GM12878 (cell line): ENCODE measurements around the gene DNMT3B. TPM values are rescaled to one million over a fixed set of nuclear protein-coding genes. Genes with fewer than 3 reads are reported as not detected.

Experiments
- ATAC-seq: fragments of 200-7000 bp; cut with Tn5 transposase; 3 replicates; pipeline ENCODE4 v1.9.1; 2020; ENCODE audit warnings: mild to moderate bottlenecking, moderate library complexity
- BruUV-seq: library from RNA; stranded (reverse); fragments of 400-500 nt; replicated peaks from 2 replicates; lab custom pipeline; 2021; lab: Mats Ljungman, UMichigan
- CTCF ChIA-PET: fragments of 300-600 bp; sonication (Branson Sonifier 250); formaldehyde crosslinking; extraction: SDS; loops from one replicate; lab custom pipeline; 2021; ENCODE audit warnings: inconsistent platforms; lab: Yijun Ruan, JAX
- POLR2A ChIA-PET: fragments of 350-600 bp; formaldehyde crosslinking; extraction: SDS; loops from one replicate; lab custom pipeline; 2021; ENCODE audit warnings: inconsistent platforms; lab: Charles Lee
- RAD21 ChIA-PET: fragments of 300-600 bp; sonication (Branson Sonifier 250); formaldehyde crosslinking; loops from one replicate; lab custom pipeline; 2023; ENCODE audit warnings: antibody characterized with exemption; ENCODE audit not compliant: unreplicated experiment; lab: Charles Lee
- SMC1A ChIA-PET: fragments of 300-600 bp; sonication (Branson Sonifier 250); formaldehyde crosslinking; loops from one replicate; lab custom pipeline; 2023; ENCODE audit not compliant: unreplicated experiment, uncharacterized antibody; lab: Charles Lee
- DNase-seq: peaks from one replicate; pipeline ENCODE4 v3.0.0-alpha.2; 2011; ENCODE audit warnings: low read depth, low spot score
- FAIRE-seq: peaks from 3 replicates; lab custom pipeline; 2011; peaks lifted over from hg19 to GRCh38; lab: Jason Lieb, UNC
- H2AFZ ChIP-seq: 2 replicates; pipeline ENCODE4 v1.6.0; 2011; ENCODE audit warnings: low read depth, low read length, control low read depth; ENCODE audit not compliant: control insufficient read depth
- H3K27ac ChIP-seq: 2 replicates; pipeline ENCODE4 v1.5.1; 2011; ENCODE audit warnings: control low read depth; ENCODE audit not compliant: control insufficient read depth, insufficient read depth
- H3K27me3 ChIP-seq, 2 experiments: replicated peaks in 1 of 2; 2 replicates each; pipeline versions ENCODE4 v1.6.0 to v1.6.1; 2011; ENCODE audit warnings: low read length in 1 of 2; ENCODE audit not compliant: control insufficient read depth in 2 of 2, insufficient read depth in 2 of 2
- H3K36me3 ChIP-seq, 2 experiments: 2 replicates each; pipeline ENCODE4 v1.5.1; 2011; ENCODE audit warnings: low read length in 1 of 2; ENCODE audit not compliant: control insufficient read depth in 2 of 2, insufficient read depth in 2 of 2
- H3K4me1 ChIP-seq: 2 replicates; pipeline ENCODE4 v1.6.1; 2011; ENCODE audit warnings: mild to moderate bottlenecking, low read length, moderate library complexity, mixed read lengths; ENCODE audit not compliant: control insufficient read depth, insufficient read depth
- H3K4me2 ChIP-seq: 2 replicates; pipeline ENCODE4 v1.6.0; 2011; ENCODE audit warnings: control low read depth; ENCODE audit not compliant: control insufficient read depth, insufficient read depth
- H3K4me3 ChIP-seq: fragments of 200-600 bp; sonication (generic); 2 replicates; pipeline ENCODE4 v1.5.1; 2016
- H3K79me2 ChIP-seq: 2 replicates; pipeline ENCODE4 v1.6.0; 2011; ENCODE audit warnings: low read length; ENCODE audit not compliant: control insufficient read depth, insufficient read depth
- H3K9ac ChIP-seq: 2 replicates; pipeline ENCODE4 v1.8.0; 2011; ENCODE audit warnings: low read length, control low read depth, mixed read lengths; ENCODE audit not compliant: control insufficient read depth, insufficient read depth
- H3K9me3 ChIP-seq: replicated peaks from 3 replicates; pipeline ENCODE4 v1.5.1; 2011; ENCODE audit warnings: mild to moderate bottlenecking, low read length; ENCODE audit not compliant: control insufficient read depth, insufficient read depth
- H4K20me1 ChIP-seq: 2 replicates; pipeline ENCODE4 v1.6.0; 2011; ENCODE audit not compliant: control insufficient read depth, insufficient read depth
- BACH1 ChIP-seq: fragments of 450-650 bp; IDR thresholded peaks from 2 replicates; pipeline ENCODE4 v1.6.1; 2017; ENCODE audit warnings: mild to moderate bottlenecking, borderline replicate concordance
- BCLAF1 ChIP-seq: fragments of 450-650 bp; IDR thresholded peaks from 2 replicates; pipeline ENCODE4 v1.6.1; 2017; ENCODE audit warnings: antibody characterized with exemption, mild to moderate bottlenecking, moderate library complexity
- CHD2 ChIP-seq: IDR thresholded peaks from 2 replicates; pipeline ENCODE4 v1.6.1; 2011; ENCODE audit warnings: low read depth, low read length, improper control_type of control experiment, borderline replicate concordance
- E4F1 ChIP-seq: fragments of 450-650 bp; IDR thresholded peaks from 2 replicates; pipeline ENCODE4 v1.6.1; 2018; ENCODE audit warnings: borderline replicate concordance, mild to moderate bottlenecking; ENCODE audit not compliant: partially characterized antibody
- GATAD2B ChIP-seq: fragments of 450-650 bp; conservative IDR thresholded peaks from 2 replicates; pipeline ENCODE4 v1.6.1; 2017; ENCODE audit warnings: low read depth, mild to moderate bottlenecking, moderate library complexity
- LARP7 ChIP-seq: fragments of 450-650 bp; IDR thresholded peaks from 2 replicates; pipeline ENCODE4 v1.6.1; 2017; ENCODE audit warnings: mild to moderate bottlenecking
- MTA2 ChIP-seq: fragments of 450-650 bp; IDR thresholded peaks from 2 replicates; pipeline ENCODE4 v1.6.1; 2016; ENCODE audit warnings: low read depth, mild to moderate bottlenecking, moderate library complexity
- NFYA ChIP-seq: IDR thresholded peaks from 2 replicates; pipeline ENCODE4 v1.6.1; 2011; ENCODE audit warnings: low read depth, mild to moderate bottlenecking, low read length, improper control_type of control experiment, borderline replicate concordance
- POLR2AphosphoS5 ChIP-seq: IDR thresholded peaks from 2 replicates; pipeline ENCODE4 v1.6.1; 2011; ENCODE audit warnings: mild to moderate bottlenecking, low read length, inconsistent platforms
- SIX5 ChIP-seq: IDR thresholded peaks from 2 replicates; pipeline ENCODE4 v1.6.1; 2011; ENCODE audit warnings: mild to moderate bottlenecking, low read depth, low read length, moderate library complexity; ENCODE audit not compliant: severe bottlenecking
- STAT1 ChIP-seq: fragments of 450-650 bp; conservative IDR thresholded peaks from 2 replicates; pipeline ENCODE4 v1.6.1; 2014; ENCODE audit warnings: antibody characterized with exemption, mild to moderate bottlenecking
- SUZ12 ChIP-seq: fragments of 200-600 bp; sonication (generic); IDR thresholded peaks from one replicate; pipeline ENCODE4 v1.6.1; 2018; ENCODE audit warnings: antibody characterized with exemption, mild to moderate bottlenecking; ENCODE audit not compliant: unreplicated experiment
- TCF7 ChIP-seq: IDR thresholded peaks from 2 replicates; pipeline ENCODE4 v1.6.1; 2014; ENCODE audit warnings: antibody characterized with exemption, borderline replicate concordance
- ZBED1 ChIP-seq: IDR thresholded peaks from 2 replicates; pipeline ENCODE4 v1.6.1; 2016; ENCODE audit warnings: borderline replicate concordance
- ZNF687 ChIP-seq: fragments of 450-650 bp; IDR thresholded peaks from 2 replicates; pipeline ENCODE4 v1.6.1; 2017; ENCODE audit warnings: mild to moderate bottlenecking, moderate library complexity
- ZZZ3 ChIP-seq: IDR thresholded peaks from 2 replicates; pipeline ENCODE4 v1.6.1; 2011; ENCODE audit warnings: low read depth; ENCODE audit not compliant: control insufficient read depth, insufficient read length
- in situ Hi-C: fragments of 300-500 bp; cut with MboI; formaldehyde crosslinking; loops from 9 replicates; pipeline ENCODE4 v1.14.3; 2018; ENCODE audit warnings: mixed read lengths
- intact Hi-C: fragments of 100-400 bp; cut with micrococcal nuclease; formaldehyde crosslinking; loops from one replicate; pipeline ENCODE4 v1.14.2; 2022; ENCODE audit not compliant: unreplicated experiment
- polyA plus RNA-seq, 11 experiments: library from polyadenylated mRNA; depleted of rRNA in 4 of 11; unstranded in 6 of 11; stranded (reverse) in 5 of 11; fragments of >200 nt; fragmentation: Nextera tagmentation in 4 of 11; fragmentation: Illumina TruSeq in 1 of 11; extraction: Ambion mirVana in 4 of 11; extraction: Trizol in 1 of 11; gene quantifications; 1 replicate in 1 of 11; 2 replicates in 10 of 11; pipeline versions ENCODE4 v1.2.1 to v1.2.3, GENCODE V29; 2011 to 2016; ENCODE audit warnings: inconsistent platforms in 2 of 11, missing spikeins in 2 of 11, low read depth in 1 of 11
- total RNA-seq, 4 experiments: library from RNA; depleted of rRNA in 3 of 4; stranded (reverse); fragments of >200 nt in 3 of 4; fragmentation: Illumina TruSeq in 1 of 4; extraction: Trizol in 1 of 4; gene quantifications; 2 replicates each; pipeline versions ENCODE4 v1.2.1 to v1.2.3, GENCODE V29; 2013 to 2021

The DNMT3B gene
- total and polyA plus RNA-seq, 10 of the 15 experiments (the other 5 are each of a cell fraction or from before 2014, with no cell fraction given) = 0.23 to 1.9 (median 1.1) TPM

- Histone ChIP-seq H3K27ac (no peak overlapping the region), H3K4me1 (no peaks in the 10 kb centered on the region), H3K36me3 (no peaks in the 10 kb centered on the region), H3K9ac (no peak overlapping the region), H4K20me1 (no peaks in the 10 kb centered on the region), H2AFZ (no peak overlapping the region), H3K9me3 (no peaks in the 10 kb centered on the region), H3K4me2 (no peak overlapping the region), H3K79me2 (no peaks in the 10 kb centered on the region), H3K27me3 (no peaks in the 10 kb centered on the region), H3K4me3 (no peak overlapping the region)
- DNase-seq (no peak), ATAC-seq (no peak), FAIRE-seq (no peak)
- ChIA-PET POLR2A (no interaction called here), RAD21 (no interaction called here), SMC1A (no interaction called here), CTCF (no interaction called here)
- no TSS peak for BruUV-seq
- in situ Hi-C loops (no loop called here), intact Hi-C loops (no loop called here)
- TF ChIP-seq TCF7 (no peak), SIX5 (no peak), CHD2 (no peak), POLR2AphosphoS5 (no peak), SUZ12 (no peak), MTA2 (no peak), BACH1 (no peak), ZBED1 (no peak), LARP7 (no peak), NFYA (no peak), GATAD2B (no peak), ZZZ3 (no peak), STAT1 (no peak), ZNF687 (no peak), BCLAF1 (no peak), E4F1 (no peak)
Measured at GRCh38 chr20:32751293-32751692, 10.9 kb upstream of the DNMT3B start.
